Osteoblast (primary cell): ENCODE measurements around the gene NME3. TPM values are rescaled to one million over a fixed set of nuclear protein-coding genes. Genes with fewer than 3 reads are reported as not detected.

ENCODE experiments used
- DNase-seq: peaks from one replicate; pipeline ENCODE4 v3.0.0; 2011; ENCODE audit warnings: low spot score, mixed read lengths; ENCODE audit not compliant: insufficient read length; ENCODE audit errors: missing footprints
- H2AFZ ChIP-seq: 2 replicates; pipeline ENCODE4 v1.6.0; 2011; ENCODE audit warnings: mild to moderate bottlenecking, low read length
- H3K27ac ChIP-seq: 2 replicates; pipeline ENCODE4 v1.5.1; 2011; ENCODE audit warnings: mild to moderate bottlenecking, low read depth, low read length, moderate library complexity
- H3K27me3 ChIP-seq: 2 replicates; pipeline ENCODE4 v1.6.0; 2012; ENCODE audit warnings: mild to moderate bottlenecking, control low read depth, inconsistent platforms, low read length, moderate library complexity; ENCODE audit not compliant: insufficient read depth
- H3K36me3 ChIP-seq: 2 replicates; pipeline ENCODE4 v1.5.1; 2011; ENCODE audit warnings: mild to moderate bottlenecking, low read length, control low read depth, moderate library complexity; ENCODE audit not compliant: insufficient read depth
- H3K4me1 ChIP-seq: 2 replicates; pipeline ENCODE4 v1.5.1; 2011; ENCODE audit warnings: mild to moderate bottlenecking, low read length, control low read depth, moderate library complexity; ENCODE audit not compliant: insufficient read depth
- H3K4me2 ChIP-seq: 2 replicates; pipeline ENCODE4 v1.6.0; 2011; ENCODE audit warnings: mild to moderate bottlenecking, low read length; ENCODE audit not compliant: insufficient read depth
- H3K4me3 ChIP-seq: fragments of 200-600 bp; sonication (generic); 3 replicates; pipeline ENCODE4 v1.5.1; 2012; ENCODE audit warnings: mild to moderate bottlenecking, low read length, inconsistent platforms; ENCODE audit not compliant: insufficient read depth
- H3K79me2 ChIP-seq: 2 replicates; pipeline ENCODE4 v1.6.0; 2012; ENCODE audit warnings: mild to moderate bottlenecking, low read length, control low read depth, inconsistent platforms; ENCODE audit not compliant: insufficient read depth
- H3K9me3 ChIP-seq: 2 replicates; pipeline ENCODE4 v1.5.1; 2011; ENCODE audit warnings: low read depth, low read length, control low read depth
- H4K20me1 ChIP-seq: 2 replicates; pipeline ENCODE4 v1.6.0; 2012; ENCODE audit warnings: mild to moderate bottlenecking, low read length, control low read depth; ENCODE audit not compliant: insufficient read depth
- CTCF ChIP-seq: IDR thresholded peaks from 2 replicates; pipeline ENCODE4 v1.5.1; 2011; ENCODE audit warnings: mild to moderate bottlenecking, low read depth, low read length, moderate library complexity; ENCODE audit errors: extremely low read depth
- total RNA-seq: library from RNA; depleted of rRNA; stranded (reverse); fragments of >200 nt; gene quantifications from 2 replicates; pipeline ENCODE4 v1.2.3, GENCODE V29; 2012

Gene NME3
- total RNA-seq, 1 donor, result 55.4 TPM

- no peak for TF ChIP-seq CTCF
- DNase-seq, result no peak
- H4K20me1 ChIP-seq, result peaks cover 12% of the 10 kb centered on the region
- no peaks in the 10 kb centered on the region for H3K4me1 ChIP-seq
- no peaks in the 10 kb centered on the region for H3K27me3 ChIP-seq
- peaks cover 5% of the 10 kb centered on the region for H3K79me2 ChIP-seq
- no peak overlapping the region for H3K27ac ChIP-seq
- H3K36me3 ChIP-seq, result peaks cover 42% of the 10 kb centered on the region
- H2AFZ ChIP-seq, result no peak overlapping the region
- H3K4me2 ChIP-seq, result no peak overlapping the region
- H3K9me3 ChIP-seq, result no peaks in the 10 kb centered on the region
- no peak overlapping the region for H3K4me3 ChIP-seq
Observed at GRCh38 chr16:1758923-1759322, 12.4 kb downstream of the NME3 start.

GRCh38 chr16:1757714-1758461, 13.5 kb downstream of the NME3 start:
- H3K4me2 ChIP-seq, result no peak overlapping the region
- no peak overlapping the region for H2AFZ ChIP-seq
- peaks cover 7% of the 10 kb centered on the region for H4K20me1 ChIP-seq
- TF ChIP-seq CTCF, result no peak
- peaks cover 5% of the 10 kb centered on the region for H3K79me2 ChIP-seq
- no peak overlapping the region for H3K27ac ChIP-seq
- DNase-seq, result no peak
- peaks cover 39% of the 10 kb centered on the region for H3K36me3 ChIP-seq
- H3K4me3 ChIP-seq, result no peak overlapping the region
- H3K27me3 ChIP-seq, result no peaks in the 10 kb centered on the region
- no peaks in the 10 kb centered on the region for H3K9me3 ChIP-seq
- no peaks in the 10 kb centered on the region for H3K4me1 ChIP-seq

GRCh38 chr16:1754204-1754603, 17.1 kb downstream of the NME3 start:
- H3K79me2 ChIP-seq, result peaks cover 9% of the 10 kb centered on the region
- no peak overlapping the region for H3K4me3 ChIP-seq
- peaks cover 13% of the 10 kb centered on the region for H4K20me1 ChIP-seq
- H3K36me3 ChIP-seq, result peaks cover 39% of the 10 kb centered on the region
- no peak for TF ChIP-seq CTCF
- no peak for DNase-seq
- H3K4me1 ChIP-seq, result peaks cover 6% of the 10 kb centered on the region
- H3K27ac ChIP-seq, result no peak overlapping the region
- H3K4me2 ChIP-seq, result no peak overlapping the region
- no peak overlapping the region for H2AFZ ChIP-seq
- H3K27me3 ChIP-seq, result no peaks in the 10 kb centered on the region
- no peaks in the 10 kb centered on the region for H3K9me3 ChIP-seq

GRCh38 chr16:1752853-1753252, 18.5 kb downstream of the NME3 start:
- no peak overlapping the region for H3K4me2 ChIP-seq
- TF ChIP-seq CTCF, result no peak
- peaks cover 6% of the 10 kb centered on the region for H3K4me1 ChIP-seq
- no peak overlapping the region for H3K4me3 ChIP-seq
- no peak overlapping the region for H3K27ac ChIP-seq
- no peak for DNase-seq
- H3K9me3 ChIP-seq, result no peaks in the 10 kb centered on the region
- peaks cover 9% of the 10 kb centered on the region for H3K79me2 ChIP-seq
- no peak overlapping the region for H2AFZ ChIP-seq
- peaks cover 43% of the 10 kb centered on the region for H3K36me3 ChIP-seq
- H3K27me3 ChIP-seq, result no peaks in the 10 kb centered on the region
- H4K20me1 ChIP-seq, result peaks cover 8% of the 10 kb centered on the region
